DMS 273 treated with DMSO at 0.1 percent for 48 hours (cell line): ENCODE measurements around the gene FHL1.
"Not testable (repeated sequence)": the region's sequence is repeated elsewhere in the genome, so short reads cannot be mapped to it uniquely, and the experiment has no call there.

ENCODE experiments used
- DNase-seq: peaks from one replicate; lab custom pipeline; 2025; lab: John Stamatoyannopoulos, UW

The FHL1 gene

GRCh38 chrX:136210243-136210642, 62.9 kb downstream of the FHL1 start:
- no peak for DNase-seq

- DNase-seq = no peak
Measured at GRCh38 chrX:136210806-136211205, 63.5 kb downstream of the FHL1 start.

- DNase-seq = no peak
Measured at GRCh38 chrX:136211766-136212556, 64.6 kb downstream of the FHL1 start.

GRCh38 chrX:136212557-136213111, 65.3 kb downstream of the FHL1 start:
- DNase-seq = no peak

- DNase-seq = no peak
Measured at GRCh38 chrX:136214551-136214950, 67.2 kb downstream of the FHL1 start.

GRCh38 chrX:136215559-136215958, 68.2 kb downstream of the FHL1 start:
- no peak for DNase-seq

- no peak for DNase-seq
Measured at GRCh38 chrX:136219893-136220292, 72.6 kb downstream of the FHL1 start.

GRCh38 chrX:136220540-136220939, 73.2 kb downstream of the FHL1 start:
- no peak for DNase-seq

- no peak for DNase-seq
Measured at GRCh38 chrX:136220951-136221350, 73.6 kb downstream of the FHL1 start.

GRCh38 chrX:136221851-136222513, 74.6 kb downstream of the FHL1 start:
- no peak for DNase-seq

GRCh38 chrX:136227074-136227473, 79.7 kb downstream of the FHL1 start:
- DNase-seq = no peak

GRCh38 chrX:136227948-136228838, 80.9 kb downstream of the FHL1 start:
- no peak for DNase-seq

GRCh38 chrX:136228839-136229207, 81.5 kb downstream of the FHL1 start:
- no peak for DNase-seq

- DNase-seq = no peak
Measured at GRCh38 chrX:136237074-136237473, 89.7 kb downstream of the FHL1 start.

- not testable (repeated sequence) for DNase-seq
Measured at GRCh38 chrX:136237849-136238248, 90.5 kb downstream of the FHL1 start.

- DNase-seq = no peak
Measured at GRCh38 chrX:136246201-136246600, 98.9 kb downstream of the FHL1 start.

- no peak for DNase-seq
Measured at GRCh38 chrX:136250191-136251040, 103.1 kb downstream of the FHL1 start.

GRCh38 chrX:136251041-136251991, 104.0 kb downstream of the FHL1 start, which contains the start of gene MAP7D3:
TSS of gene MAP7D3 (minus strand) at chrX:136251400. CDS start at chrX:136251358, 42 bp downstream.
- DNase-seq = peak; percentile 30

GRCh38 chrX:136255541-136255940, 108.2 kb downstream of the FHL1 start:
- no peak for DNase-seq

- no peak for DNase-seq
Measured at GRCh38 chrX:136256026-136256425, 108.7 kb downstream of the FHL1 start.
